Right lung (tissue), 10 donors: ENCODE data around the gene ACOT11. TPM values are rescaled to one million over a fixed set of nuclear protein-coding genes. Genes with fewer than 3 reads are reported as not detected.
"Not testable (repeated sequence)": the region's sequence is repeated elsewhere in the genome, so short reads cannot be mapped to it uniquely, and the experiment has no call there.

Source experiments
- DNase-seq, 2 donors: peaks; one replicate each; pipeline ENCODE4 v3.0.0-alpha.2; 2013
- long read RNA-seq, 8 donors: transcript quantifications; one replicate each; lab custom pipeline, GENCODE V29; 2026
- polyA plus RNA-seq, 5 donors: library from polyadenylated mRNA; unstranded; fragments of 120-200 nt; gene quantifications; one replicate each; pipeline versions ENCODE4 v1.2.1 to v1.2.3, GENCODE V29; 2013; ENCODE audit warnings: inconsistent platforms in 1 of 5, low replicate concordance in 1 of 5; ENCODE audit not compliant: insufficient read length in 5 of 5, insufficient read depth in 1 of 5

Gene ACOT11
- polyA plus RNA-seq = 10 to 100 TPM in 2 of 5 donors, 1 to 10 TPM in 3; 8.6 to 15.1 (median 9.9) TPM
- long read RNA-seq, donor 1 = 0 reads
- long read RNA-seq, donor 2 = 0 reads
- long read RNA-seq, donor 3 = 0 reads
- long read RNA-seq, donor 4 = 0 reads
- long read RNA-seq, donor 5 = 0 reads
- long read RNA-seq, donor 6, full-length matches to known transcripts = 1 of 1 reads
- long read RNA-seq, donor 6, partial matches to known transcripts = 0 of 1 reads
- long read RNA-seq, donor 6, other reads (novel, unspliced or antisense) = 0 of 1 reads
- long read RNA-seq, donor 7 = 0 reads
- long read RNA-seq, donor 8 = 0 reads

DNA sequence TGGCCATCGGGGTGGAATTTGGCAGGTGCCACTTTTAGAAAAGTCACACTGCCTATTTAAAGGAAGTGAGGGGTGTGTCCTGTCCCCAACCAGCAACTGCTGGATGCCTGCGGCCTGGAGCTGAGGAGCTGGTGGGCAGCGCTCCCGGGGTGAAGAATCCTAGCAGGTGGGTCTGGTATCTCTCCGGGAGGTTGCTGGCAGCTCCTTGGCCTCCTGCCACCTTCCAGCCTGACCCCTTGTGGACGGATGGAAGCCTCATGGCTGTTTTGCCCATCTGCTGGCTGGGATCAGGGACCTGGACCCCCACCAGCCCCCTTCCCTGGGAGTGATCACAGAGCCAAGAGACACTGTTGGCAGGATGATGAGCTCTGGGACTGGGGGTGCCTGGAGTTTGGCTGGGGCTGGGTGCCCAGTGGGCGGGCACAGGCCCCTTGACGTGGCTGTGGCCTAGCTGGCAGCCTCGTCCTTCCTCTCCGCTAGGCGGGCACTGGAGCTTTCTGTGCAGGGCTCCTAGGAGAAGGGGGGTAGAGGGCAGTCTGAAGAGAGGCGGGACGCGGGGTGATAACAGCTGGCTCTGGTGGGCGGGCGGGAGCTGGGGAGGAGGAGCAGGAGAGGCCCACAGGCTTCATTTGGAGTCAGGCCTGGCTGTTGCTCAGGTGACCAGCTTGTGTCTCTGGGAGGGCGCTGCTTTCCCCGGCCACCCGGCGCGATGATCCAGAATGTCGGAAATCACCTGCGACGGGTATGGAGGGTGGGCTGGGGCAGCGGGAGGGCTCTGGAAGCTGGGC, at the start of gene ACOT11:
Gene ACOT11 (plus strand): TSS at position 628 of the 788 bp plus-strand sequence. CDS start 82 bp downstream, at position 710.
- DNase-seq = peak; percentile 79 to 83

DNA sequence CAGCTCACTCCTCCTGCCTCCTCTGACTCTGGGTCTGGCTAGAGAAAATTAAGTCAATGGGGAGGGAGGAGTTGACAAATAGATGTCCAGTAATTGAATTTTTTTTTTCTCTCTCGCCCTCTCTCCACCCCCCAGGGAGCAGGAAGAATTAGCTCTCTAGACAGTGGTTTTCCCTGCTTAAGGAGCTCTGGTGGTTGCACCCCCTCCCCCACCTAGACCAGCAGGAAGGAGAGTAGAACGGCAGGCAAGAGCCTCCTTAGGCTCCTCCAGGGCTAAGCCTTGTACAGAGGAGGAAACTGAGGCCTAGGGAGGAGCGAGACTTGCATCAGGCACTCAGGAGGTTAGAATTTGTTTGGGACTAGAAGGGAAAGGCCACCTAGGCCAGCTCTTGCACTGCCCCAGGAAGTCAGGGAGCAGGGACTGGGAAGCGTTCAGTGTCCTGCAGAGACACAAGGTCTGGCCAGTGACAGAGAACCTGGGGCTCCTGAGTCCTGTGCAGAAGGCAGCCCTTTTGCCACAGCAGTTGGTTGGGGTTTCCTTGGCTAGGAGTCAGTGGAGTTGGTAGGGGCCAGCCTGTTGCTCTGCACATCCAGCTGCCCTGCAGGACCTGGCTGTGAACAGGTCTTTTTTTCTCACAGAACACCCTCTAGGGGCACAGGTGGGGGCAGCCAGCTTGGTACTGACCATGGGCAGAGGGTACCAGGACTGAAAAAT, 49.5 kb upstream of the ACOT11 start:
- DNase-seq = no peak

DNA sequence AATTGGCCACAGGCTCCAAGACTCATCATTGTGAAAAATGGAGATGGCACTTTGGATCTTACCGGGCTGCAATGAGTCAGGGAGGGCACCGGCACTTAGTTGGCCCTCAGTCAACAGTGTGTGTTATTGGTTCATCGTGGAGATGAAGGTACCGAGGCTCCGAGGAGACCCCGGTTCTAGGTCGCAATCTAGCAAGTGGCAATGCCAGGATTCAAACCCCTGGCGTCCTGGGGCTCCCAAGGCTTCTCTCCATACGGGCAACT, 49.0 kb upstream of the ACOT11 start:
- no peak for DNase-seq

DNA sequence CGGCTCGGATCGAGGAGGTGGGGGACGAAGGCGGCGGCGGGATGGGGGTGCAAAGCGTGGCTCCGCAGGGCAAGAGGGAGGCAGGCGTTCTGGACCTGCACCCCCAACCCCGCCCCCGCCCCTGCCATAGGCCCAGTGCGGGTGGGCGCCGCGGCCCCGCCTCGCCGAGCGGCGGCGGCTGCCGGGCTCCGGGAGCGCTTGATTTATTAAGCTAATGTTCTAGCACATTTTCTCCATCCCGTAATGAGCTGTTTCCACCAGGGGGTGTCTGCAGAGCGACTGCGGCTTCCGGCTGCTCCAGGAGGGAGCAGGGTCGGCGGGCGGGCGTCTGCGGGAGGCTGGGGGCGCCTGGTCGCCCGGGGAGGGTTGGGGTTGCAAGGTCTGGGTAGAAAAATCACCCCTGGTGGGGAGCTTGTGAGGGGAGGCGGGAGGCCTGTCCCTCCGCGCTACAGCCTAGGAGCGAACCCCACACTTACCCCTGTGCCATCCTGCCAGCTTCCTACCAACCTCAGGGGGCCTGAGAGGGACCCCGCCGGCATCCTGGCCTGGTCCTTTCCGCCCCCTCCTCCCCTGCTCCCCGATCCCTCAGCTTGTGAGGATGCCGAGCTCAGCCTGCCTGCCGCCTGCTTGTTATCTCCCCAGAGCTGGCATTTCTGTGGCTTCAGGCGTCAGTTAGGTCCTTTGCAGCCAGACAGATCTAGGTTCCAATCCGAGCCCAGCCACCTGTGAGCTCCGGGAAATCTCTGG, 48.5 kb upstream of the ACOT11 start:
- DNase-seq = peak; percentile 37 to 61

DNA sequence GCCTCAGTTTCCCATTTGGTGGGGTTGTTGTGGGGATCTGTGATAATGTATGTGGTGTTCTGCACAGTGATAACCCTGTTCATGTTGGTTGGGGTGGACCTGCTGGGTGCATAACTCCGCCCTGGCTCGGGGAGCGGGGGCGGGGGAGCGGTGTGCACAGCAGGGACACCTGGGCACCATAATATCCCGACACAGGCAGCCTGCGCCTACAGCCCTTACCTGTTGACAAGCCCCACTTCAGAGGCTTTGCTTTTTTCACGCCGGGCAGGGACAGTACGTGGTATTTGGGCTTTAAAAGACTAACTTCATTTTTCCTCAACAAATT, 48.0 kb upstream of the ACOT11 start:
- no peak for DNase-seq

DNA sequence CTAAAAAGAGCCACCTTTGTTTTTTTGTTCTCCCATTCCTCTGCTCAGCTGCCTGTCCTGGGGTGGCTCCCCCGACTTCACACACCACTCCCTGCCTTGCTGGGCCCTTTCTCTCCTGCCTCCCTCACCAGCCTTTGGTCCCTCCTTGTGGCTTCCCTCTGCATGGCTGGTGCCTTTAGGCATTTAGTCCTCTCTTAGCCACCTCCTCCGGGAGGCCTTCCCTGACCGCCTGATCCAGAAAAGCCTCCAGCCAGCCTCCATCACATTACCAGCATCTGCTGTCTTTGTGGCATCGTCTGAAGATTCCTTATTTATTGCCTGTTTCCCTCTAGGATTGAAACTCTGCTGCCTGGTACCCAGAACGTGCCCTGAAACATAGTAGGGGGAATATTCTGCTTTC, 46.2 kb upstream of the ACOT11 start:
- DNase-seq = no peak

DNA sequence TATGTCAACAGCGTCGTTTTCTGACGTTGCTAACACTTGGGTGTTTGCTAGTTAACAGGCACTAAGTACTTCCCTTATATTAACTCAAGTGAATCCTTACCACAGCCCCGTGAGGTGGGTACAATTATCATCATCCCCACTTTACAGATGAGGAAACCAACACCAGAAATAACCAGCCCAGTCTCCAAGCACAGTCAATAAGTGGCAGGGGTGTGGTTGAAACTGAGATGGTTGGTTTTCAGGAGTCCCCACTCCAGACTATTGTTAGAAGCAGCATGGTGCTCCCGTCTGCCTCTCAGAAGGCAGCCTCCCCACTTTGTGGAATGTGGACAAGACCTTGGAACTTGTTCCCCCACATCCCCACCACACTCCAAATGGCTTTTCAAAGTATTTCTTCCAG, 45.7 kb upstream of the ACOT11 start:
- DNase-seq = no peak

DNA sequence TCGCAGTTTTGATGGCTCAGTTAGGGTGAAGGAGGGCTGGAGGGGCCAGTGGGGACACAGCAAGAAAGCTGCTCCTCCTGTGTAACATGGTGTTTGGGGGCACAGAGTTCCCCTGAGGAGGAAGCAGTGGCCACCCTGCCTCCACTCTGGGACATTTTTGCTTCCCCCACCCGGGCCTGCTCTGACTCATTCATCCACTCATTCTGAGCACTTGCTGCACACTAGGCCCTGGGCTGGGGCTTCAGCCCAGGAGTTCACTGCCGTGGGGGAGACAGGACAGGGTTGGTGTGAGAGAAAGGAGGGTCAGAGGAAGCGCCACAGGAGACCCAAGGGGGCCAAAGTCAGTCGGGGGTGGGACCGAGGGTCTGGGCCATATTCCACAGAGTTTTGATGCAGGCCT, 41.4 kb upstream of the ACOT11 start:
- no peak for DNase-seq

DNA sequence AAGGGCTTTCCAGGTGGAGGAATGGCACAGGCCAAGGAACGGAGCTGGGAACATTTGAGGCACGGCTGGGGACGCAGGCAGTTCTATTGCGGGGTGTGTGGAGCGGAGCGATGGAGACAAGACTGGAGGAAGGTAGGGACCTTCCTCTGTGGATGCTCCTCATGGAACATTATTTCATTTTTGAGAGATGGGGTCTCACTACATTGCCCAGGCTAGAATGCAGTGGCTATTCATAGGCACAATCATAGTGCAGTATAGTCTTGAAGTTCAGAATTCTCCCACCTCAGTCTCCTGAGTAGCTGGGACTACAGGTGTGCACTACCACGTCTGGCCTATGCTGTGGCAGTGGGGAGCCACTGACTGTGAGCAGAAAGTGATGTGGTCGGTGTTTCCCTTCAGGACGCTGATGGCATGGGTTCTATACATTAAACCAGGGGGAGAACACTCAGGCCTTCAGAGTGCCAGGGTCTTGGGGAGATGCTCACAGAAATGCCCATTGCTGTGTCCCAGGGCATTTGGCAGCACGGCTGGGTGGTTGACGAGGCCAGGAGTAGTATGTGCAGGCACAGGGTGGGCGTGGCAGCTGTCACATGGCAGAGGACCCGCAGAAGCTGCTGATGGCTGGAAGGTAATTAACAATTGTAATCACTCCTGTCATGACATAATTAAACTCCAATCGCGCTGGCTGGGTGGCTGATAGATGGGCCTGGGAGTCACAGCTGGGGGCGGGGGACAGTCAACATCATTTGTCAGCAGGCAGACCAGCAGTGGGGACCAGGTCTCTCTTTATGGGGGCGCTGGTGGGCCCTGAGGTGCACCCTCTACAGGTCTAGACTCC, 40.8 kb upstream of the ACOT11 start:
- DNase-seq = no peak

DNA sequence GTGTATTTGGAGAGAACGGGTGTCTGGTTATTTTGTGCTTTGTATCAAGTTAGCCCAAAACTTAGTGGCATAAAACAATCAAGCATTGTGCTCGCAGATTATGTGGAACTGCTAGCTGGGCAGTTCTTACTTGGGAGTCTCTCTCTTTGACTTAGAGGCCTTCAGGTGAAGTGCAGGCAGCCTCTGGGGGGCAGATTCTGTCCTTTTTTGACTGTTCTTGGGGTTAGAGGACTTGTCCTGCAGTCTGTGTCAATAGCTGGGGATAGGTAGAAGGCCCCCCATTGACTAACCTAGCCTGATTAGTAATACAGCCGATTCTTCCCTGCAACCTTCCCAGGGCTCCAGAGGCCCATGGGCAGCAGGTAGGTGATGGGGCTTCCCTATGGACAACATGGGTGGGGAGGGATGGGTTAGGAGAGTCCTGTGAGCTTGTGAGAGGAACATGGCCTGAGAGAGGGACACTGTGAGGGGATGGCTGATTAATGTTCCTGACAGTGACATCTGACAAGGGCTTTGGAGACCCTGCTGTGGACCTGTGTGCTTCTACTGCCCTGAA, 37.2 kb upstream of the ACOT11 start:
- no peak for DNase-seq

DNA sequence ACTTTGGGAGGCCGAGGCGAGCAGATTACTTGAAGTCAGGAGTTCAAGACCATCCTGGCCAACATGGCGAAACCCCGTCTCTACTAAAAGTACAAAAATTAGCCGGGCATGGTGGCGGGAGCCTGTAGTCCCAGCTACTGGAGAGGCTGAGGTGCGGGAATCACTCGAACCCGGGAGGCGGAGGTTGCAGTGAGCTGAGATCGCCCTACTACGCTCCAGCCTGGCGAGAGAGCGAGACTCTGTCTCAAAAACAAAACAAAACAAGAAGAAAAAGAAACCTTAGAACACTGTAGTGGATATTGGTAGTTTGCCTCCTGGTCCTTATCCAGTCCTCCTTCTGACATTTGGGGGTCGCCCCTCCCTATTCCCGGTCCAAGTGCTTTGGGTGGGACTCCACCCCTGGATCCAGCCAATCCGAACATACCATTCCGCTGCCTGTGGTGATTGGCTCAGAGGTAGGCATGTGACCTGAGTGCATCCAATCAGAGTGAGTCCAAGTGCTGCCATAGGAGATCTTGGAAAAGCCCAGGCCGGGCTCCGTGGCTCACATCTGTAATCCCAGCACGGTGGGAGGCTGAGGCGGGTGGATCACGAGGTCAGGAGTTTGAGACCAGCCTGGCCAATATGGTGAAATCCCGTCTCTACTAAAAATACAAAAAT, 34.0 kb upstream of the ACOT11 start:
- DNase-seq = not testable (repeated sequence)

DNA sequence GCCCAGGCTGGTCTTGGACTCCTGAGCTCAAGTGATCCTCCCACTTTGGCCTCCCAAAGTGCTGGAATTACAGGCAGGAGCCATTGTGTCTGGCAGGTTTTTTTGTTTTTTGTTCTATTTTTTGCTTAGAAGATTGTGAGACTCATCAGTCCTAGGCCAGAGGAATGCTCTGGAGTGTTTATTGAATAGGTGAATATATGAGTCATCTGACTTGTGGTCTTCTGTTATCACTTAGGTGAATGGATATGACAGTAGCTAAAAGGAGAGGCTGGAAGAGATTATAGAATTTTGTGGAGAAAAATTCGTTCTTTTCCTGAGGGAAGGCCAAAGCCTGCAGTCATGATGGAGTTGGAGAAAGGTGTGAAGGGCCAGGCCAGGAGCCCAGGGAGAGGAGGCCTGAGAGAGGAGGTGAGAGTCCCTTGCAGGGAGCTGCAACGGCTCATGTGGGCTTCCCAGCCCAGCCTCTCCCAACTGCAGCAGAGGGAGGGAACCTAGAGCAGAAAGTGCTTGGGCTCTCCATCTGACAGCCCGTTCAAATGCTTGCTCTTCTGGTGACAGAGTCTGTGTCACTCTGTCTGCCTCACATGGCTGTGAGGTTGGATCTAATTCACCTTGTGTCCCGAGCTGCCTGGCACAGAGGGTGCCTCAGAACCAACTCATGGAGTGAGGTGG, 31.6 kb upstream of the ACOT11 start:
- no peak for DNase-seq

DNA sequence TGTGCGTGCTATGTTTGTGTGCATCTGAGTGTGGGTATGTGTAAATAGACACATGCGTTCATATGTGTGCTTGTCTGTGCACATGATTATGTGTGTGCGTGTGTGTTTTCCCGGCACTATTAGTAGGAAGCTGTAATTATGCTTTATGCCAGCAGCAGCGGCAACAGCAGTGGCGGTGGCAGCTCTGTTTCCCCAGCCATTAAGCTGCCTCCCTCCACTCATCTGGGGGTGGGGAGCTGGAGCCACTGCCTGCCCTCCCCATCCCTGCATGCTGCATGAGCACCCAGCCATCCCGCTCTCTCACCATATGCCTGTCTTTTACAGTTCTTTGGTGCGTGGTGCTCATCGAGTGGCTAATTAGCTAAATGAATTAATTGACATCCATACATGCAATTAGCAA, 30.5 kb upstream of the ACOT11 start:
- no peak for DNase-seq

DNA sequence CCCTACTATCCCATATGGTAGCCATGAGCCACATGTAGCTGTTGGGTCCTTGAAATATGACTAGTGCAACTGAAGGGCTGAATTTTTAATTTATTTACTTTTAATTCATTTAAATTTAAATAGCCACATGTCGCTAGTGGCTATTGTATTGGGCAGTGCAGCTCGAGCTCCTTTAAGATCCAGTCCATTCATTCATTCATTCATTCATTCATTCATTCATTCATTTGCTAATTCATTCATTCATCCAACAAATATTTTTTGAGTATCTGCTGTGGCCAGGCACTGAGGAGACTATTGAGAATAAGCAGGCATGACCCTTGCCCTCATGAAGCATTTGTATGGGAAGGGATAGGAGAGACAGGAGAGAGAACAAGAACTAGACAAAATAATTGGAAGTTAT, 29.5 kb upstream of the ACOT11 start:
- DNase-seq = no peak

DNA sequence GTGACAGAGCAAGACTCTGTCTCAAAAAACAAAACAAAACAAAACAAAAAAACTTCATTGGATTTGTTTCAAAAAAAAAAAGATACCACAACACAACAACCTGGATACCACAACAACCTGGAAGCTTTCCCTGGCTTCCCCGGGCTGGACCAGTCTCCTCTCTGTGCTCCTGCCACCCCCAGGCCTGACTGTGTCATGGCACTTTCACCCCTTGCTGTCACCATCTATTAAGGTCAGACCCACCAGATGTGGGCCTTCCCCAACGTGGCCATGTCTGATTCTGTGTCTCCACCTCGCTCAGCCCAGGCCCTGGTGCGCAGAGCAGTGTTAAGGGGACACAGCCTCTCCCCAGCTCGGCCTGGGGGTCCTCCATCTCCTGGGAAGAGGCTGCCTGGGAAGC, 28.3 kb upstream of the ACOT11 start:
- DNase-seq = no peak

DNA sequence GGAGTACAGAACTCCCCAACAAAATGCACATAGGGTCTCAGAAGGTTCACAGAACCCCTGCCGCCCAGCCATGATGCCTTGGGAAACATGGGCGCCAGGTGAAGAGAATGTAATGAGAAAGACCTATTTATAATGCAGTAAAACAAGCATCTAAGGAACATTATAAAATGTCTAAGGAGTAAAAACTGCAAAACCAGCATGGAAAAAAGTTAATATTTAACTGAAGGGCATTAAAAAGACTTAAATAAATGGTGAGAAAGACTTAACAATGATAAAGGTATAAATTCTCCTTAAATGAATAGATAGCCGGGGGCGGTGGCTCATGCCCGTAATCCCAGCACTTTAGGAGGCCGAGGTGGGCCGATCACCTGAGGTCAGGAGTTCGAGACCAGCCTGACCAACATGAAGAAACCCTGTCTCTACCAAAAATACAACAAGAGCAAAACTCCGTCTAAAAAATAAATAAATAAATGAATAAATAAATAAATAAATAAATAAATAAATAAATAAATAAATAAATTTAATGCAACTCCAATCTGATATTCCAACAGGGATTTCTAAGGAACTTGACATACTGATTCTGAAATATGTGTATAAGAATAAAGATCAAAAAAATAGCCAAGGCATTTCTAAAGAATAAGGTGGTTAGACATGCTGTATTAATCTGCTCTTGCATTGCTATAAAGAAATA, 27.3 kb upstream of the ACOT11 start:
- no peak for DNase-seq

DNA sequence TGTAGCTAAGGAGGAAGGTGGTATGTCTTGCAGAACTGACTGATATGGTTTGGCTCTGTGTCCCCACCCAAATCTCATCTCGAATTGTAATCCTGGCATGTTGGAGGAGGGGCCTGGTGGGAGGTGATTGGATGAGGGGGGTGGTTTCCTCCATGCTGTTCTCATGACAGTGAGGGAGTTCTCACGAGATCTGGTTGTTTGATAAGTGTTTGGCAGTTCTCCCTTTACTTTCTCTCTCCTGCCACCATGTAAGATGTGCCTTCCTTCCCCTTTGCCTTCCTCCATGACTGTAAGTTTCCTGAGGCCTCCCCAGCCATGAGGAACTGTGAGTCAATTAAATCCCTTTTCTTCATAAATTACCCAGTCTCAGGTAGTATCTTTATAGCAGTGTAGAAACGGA, 21.5 kb upstream of the ACOT11 start:
- DNase-seq = not testable (repeated sequence)

DNA sequence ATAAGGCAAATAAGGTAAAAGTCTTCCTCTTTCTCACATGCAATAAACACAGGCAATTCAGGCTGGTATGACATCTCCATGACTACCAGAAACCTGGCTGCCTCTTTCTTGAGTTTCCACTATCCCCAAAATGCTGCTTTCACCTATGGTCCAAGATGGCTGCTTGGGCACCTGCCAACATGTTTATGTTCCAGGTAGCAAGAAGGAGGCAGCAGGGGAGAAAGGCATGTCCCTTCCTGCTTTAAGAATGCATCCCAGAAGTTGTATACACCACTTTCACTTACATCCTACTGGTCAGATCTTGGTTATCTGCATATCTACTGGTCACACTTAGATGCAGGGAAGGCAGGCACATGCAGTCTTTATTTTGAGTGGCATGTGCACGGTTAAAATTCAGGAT, 19.4 kb upstream of the ACOT11 start:
- DNase-seq = no peak

DNA sequence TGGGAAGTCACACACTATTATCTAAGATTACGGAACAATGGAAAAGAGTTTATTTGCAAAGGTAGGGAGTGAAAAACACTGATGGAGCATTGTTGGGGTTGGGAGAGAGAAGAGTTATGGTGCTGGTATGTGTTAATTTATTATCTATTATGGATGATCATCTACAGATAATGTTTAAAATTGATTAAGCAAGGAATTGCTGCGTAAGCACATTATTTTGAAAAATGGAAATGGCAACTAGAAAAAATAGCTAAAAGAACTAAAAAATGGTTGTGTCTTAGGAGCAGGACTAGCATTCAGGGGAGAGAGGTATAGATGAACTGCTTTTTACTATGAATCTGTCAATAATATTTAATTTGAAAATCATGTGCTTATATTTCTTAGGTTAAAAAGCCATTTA, 16.0 kb upstream of the ACOT11 start:
- no peak for DNase-seq
